SK-N-SH (cell line): ENCODE results near the gene TP53BP1. TPM values are rescaled to one million over a fixed set of nuclear protein-coding genes. Genes with fewer than 3 reads are reported as not detected.

Source experiments
- CTCF ChIA-PET: fragments of 300-600, 350-600 bp; formaldehyde crosslinking; extraction: SDS; loops from one replicate; lab custom pipeline; 2021; lab: Yijun Ruan, JAX
- POLR2A ChIA-PET: fragments of 350-600 bp; sonication (Branson Sonifier 250); formaldehyde crosslinking; extraction: SDS; loops from one replicate; lab custom pipeline; 2020; ENCODE audit warnings: antibody characterized with exemption, inconsistent platforms; lab: Yijun Ruan, JAX
- DNase-seq: peaks from one replicate; pipeline ENCODE4 v3.0.0; 2012
- H2AFZ ChIP-seq: fragments of 200-600 bp; sonication (generic); 2 replicates; pipeline ENCODE4 v1.8.1; 2016; ENCODE audit warnings: antibody characterized with exemption, mild to moderate bottlenecking, low read depth
- H3F3A ChIP-seq: fragments of 200-600 bp; sonication (generic); replicated peaks from 2 replicates; pipeline ENCODE3; 2016; ENCODE audit warnings: antibody characterized with exemption, mild to moderate bottlenecking; ENCODE audit not compliant: insufficient read depth
- H3K27ac ChIP-seq, 2 experiments: fragments of 200-500 bp in 1 of 2; fragments of 200-600 bp in 1 of 2; sonication (Bioruptor generic) in 1 of 2; sonication (generic), shearing (Covaris generic) in 1 of 2; 2 replicates each; pipeline versions ENCODE4 v1.5.1 to v1.6.1; 2014 to 2016; ENCODE audit warnings: low read depth in 2 of 2, inconsistent platforms in 1 of 2, low read length in 1 of 2, mild to moderate bottlenecking in 1 of 2, mixed read lengths in 1 of 2
- H3K27me3 ChIP-seq: fragments of 200-600 bp; sonication (generic), shearing (Covaris generic); 2 replicates; pipeline ENCODE4 v1.6.1; 2016; ENCODE audit warnings: mixed run types; ENCODE audit not compliant: insufficient read depth
- H3K36me3 ChIP-seq, 2 experiments: fragments of 200-500 bp in 1 of 2; fragments of 200-600 bp in 1 of 2; sonication (Bioruptor generic) in 1 of 2; sonication (generic) in 1 of 2; replicated peaks in 1 of 2; 2 replicates each; pipeline versions ENCODE3 to v1.5.1; 2014 to 2016; ENCODE audit warnings: low read length in 1 of 2, mild to moderate bottlenecking in 1 of 2; ENCODE audit not compliant: insufficient read depth in 2 of 2, control insufficient read depth in 1 of 2
- H3K4me1 ChIP-seq, 2 experiments: fragments of 200-500 bp in 1 of 2; fragments of 200-600 bp in 1 of 2; sonication (Bioruptor generic) in 1 of 2; sonication (generic), shearing (Covaris generic) in 1 of 2; 2 replicates each; pipeline versions ENCODE4 v1.5.1 to v1.6.1; 2014 to 2016; ENCODE audit warnings: low read depth in 1 of 2, low read length in 1 of 2, mixed run types in 1 of 2; ENCODE audit not compliant: insufficient read depth in 2 of 2, control insufficient read depth in 1 of 2
- H3K4me2 ChIP-seq: fragments of 200-600 bp; sonication (generic), shearing (Covaris generic); 2 replicates; pipeline ENCODE4 v1.6.1; 2017; ENCODE audit warnings: mixed run types
- H3K4me3 ChIP-seq, 2 experiments: fragments of 200-500 bp in 1 of 2; fragments of 200-600 bp in 1 of 2; sonication (Bioruptor generic) in 1 of 2; sonication (generic), shearing (Covaris generic) in 1 of 2; 2 replicates each; pipeline versions ENCODE4 v1.5.1 to v1.8.1; 2014 to 2016; ENCODE audit warnings: low read depth in 2 of 2, inconsistent platforms in 1 of 2, low read length in 1 of 2, mild to moderate bottlenecking in 1 of 2, mixed read lengths in 1 of 2, moderate library complexity in 1 of 2
- H3K79me2 ChIP-seq: fragments of 200-600 bp; sonication (generic); 2 replicates; pipeline ENCODE4 v1.8.1; 2017; ENCODE audit warnings: mild to moderate bottlenecking; ENCODE audit not compliant: insufficient read depth
- H3K9ac ChIP-seq: fragments of 200-600 bp; sonication (generic); 2 replicates; pipeline ENCODE4 v1.6.1; 2017; ENCODE audit warnings: mixed run types
- H3K9me2 ChIP-seq: fragments of 200-600 bp; sonication (generic); 2 replicates; pipeline ENCODE4 v1.6.1; 2017; ENCODE audit warnings: mixed run types
- H3K9me3 ChIP-seq: fragments of 200-600 bp; sonication (generic); 2 replicates; pipeline ENCODE4 v1.6.1; 2017; ENCODE audit warnings: mixed run types, mild to moderate bottlenecking, moderate library complexity
- H4K20me1 ChIP-seq: fragments of 200-600 bp; sonication (generic); 2 replicates; pipeline ENCODE4 v1.6.1; 2017; ENCODE audit warnings: mild to moderate bottlenecking, mixed run types; ENCODE audit not compliant: insufficient read depth
- EP300 ChIP-seq, 2 experiments: IDR thresholded peaks; 2 replicates each; pipeline versions ENCODE4 v1.4.0 to v1.6.1; 2012; ENCODE audit warnings: borderline replicate concordance in 1 of 2, low read depth in 1 of 2, low read length in 1 of 2
- IRF3 ChIP-seq: fragments of 150-350 bp; IDR thresholded peaks from 2 replicates; pipeline ENCODE4 v1.6.1; 2016; ENCODE audit warnings: mild to moderate bottlenecking, low read depth, low read length
- MEF2A ChIP-seq: IDR thresholded peaks from 2 replicates; pipeline ENCODE4 v1.4.0; 2012; ENCODE audit warnings: low read depth, borderline replicate concordance
- RAD21 ChIP-seq: IDR thresholded peaks from 2 replicates; pipeline ENCODE4 v1.6.1; 2012; ENCODE audit warnings: mild to moderate bottlenecking, low read length
- REST ChIP-seq: IDR thresholded peaks from 2 replicates; pipeline ENCODE4 v1.6.1; 2012; ENCODE audit warnings: mild to moderate bottlenecking, low read depth, low read length, moderate library complexity
- RFX5 ChIP-seq: IDR thresholded peaks from 2 replicates; pipeline ENCODE4 v1.6.1; 2012; ENCODE audit warnings: mild to moderate bottlenecking, improper control_type of control experiment, low read length
- RXRA ChIP-seq: IDR thresholded peaks from 2 replicates; pipeline ENCODE4 v1.4.0; 2012; ENCODE audit warnings: low read depth, mild to moderate bottlenecking, borderline replicate concordance
- SMC3 ChIP-seq: IDR thresholded peaks from 2 replicates; pipeline ENCODE4 v1.6.1; 2012; ENCODE audit warnings: low read depth, low read length, improper control_type of control experiment
- USF1 ChIP-seq: IDR thresholded peaks from 2 replicates; pipeline ENCODE4 v1.4.0; 2012; ENCODE audit warnings: low read depth, borderline replicate concordance
- WGBS: methylation state at CpG from one replicate; pipeline ENCODE4 v1.1.6; 2017; ENCODE audit warnings: low lambda C conversion rate; 5-methylcytosine and 5-hydroxymethylcytosine counted together
- polyA plus RNA-seq, 3 experiments: library from polyadenylated mRNA; depleted of rRNA; stranded (reverse); fragments of >200 nt; gene quantifications; 2 replicates each; pipeline ENCODE4 v1.2.3, GENCODE V29; 2012
- TF ChIP-seq, protein P1 (sequence below): IDR thresholded peaks from 2 replicates; pipeline ENCODE4 v1.4.0; 2012; ENCODE audit warnings: low read depth, borderline replicate concordance

Gene TP53BP1
- polyA plus RNA-seq, 1 of the 3 experiments (the other 2 are of a cell fraction) = 27.1 TPM

DNA sequence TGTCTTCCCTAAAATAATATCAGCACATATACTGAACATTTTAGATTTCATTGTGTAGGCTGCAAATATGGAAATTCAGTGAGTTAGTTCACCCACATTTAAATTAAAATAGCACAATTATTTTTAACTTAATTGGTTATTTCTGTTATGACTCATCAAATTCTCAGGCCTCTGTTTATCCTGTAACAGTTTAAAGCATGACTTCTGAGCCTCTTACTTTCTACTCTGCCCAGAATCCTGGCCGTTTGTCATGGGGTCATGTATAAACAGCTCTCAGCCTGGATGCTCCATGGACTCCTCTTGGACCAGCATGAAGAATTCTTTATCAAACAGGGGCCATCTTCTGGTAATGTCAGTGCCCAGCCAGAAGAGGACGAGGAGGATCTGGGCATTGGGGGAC, 109.9 kb downstream of the TP53BP1 start:
- Histone ChIP-seq H3K27ac (no peak overlapping the region), H3K9me2 (no peaks in the 10 kb centered on the region), H3K4me3 (no peak overlapping the region), H3F3A (peaks cover 6% of the 10 kb centered on the region), H3K4me1 (no peaks in the 10 kb centered on the region), H3K9ac (no peak overlapping the region), H3K4me2 (no peak overlapping the region), H3K27me3 (no peaks in the 10 kb centered on the region), H3K9me3 (no peaks in the 10 kb centered on the region), H2AFZ (no peak overlapping the region), H3K36me3 (peaks cover 43 to 60% of the 10 kb centered on the region in 2 experiments), H3K79me2 (no peaks in the 10 kb centered on the region; the same call in 1 of the 2 replicates), H4K20me1 (no peaks in the 10 kb centered on the region)
- 91% methylated on average over 2 of the region's 2 CpGs for WGBS
- no peak for DNase-seq
- CTCF ChIA-PET = no interaction called here
- POLR2A ChIA-PET = no interaction called here
- no peak for TF ChIP-seq MEF2A
- no peak for TF ChIP-seq EP300 (IDR thresholded peaks at IDR 0.05; ENCODE audit: borderline replicate concordance in 1 of 2, low read depth in 1 of 2, low read length in 1 of 2)
- no peak for TF ChIP-seq USF1
- TF ChIP-seq REST = no peak
- no peak for TF ChIP-seq RXRA
- TF ChIP-seq IRF3 = no peak
- TF ChIP-seq, protein P1, sequence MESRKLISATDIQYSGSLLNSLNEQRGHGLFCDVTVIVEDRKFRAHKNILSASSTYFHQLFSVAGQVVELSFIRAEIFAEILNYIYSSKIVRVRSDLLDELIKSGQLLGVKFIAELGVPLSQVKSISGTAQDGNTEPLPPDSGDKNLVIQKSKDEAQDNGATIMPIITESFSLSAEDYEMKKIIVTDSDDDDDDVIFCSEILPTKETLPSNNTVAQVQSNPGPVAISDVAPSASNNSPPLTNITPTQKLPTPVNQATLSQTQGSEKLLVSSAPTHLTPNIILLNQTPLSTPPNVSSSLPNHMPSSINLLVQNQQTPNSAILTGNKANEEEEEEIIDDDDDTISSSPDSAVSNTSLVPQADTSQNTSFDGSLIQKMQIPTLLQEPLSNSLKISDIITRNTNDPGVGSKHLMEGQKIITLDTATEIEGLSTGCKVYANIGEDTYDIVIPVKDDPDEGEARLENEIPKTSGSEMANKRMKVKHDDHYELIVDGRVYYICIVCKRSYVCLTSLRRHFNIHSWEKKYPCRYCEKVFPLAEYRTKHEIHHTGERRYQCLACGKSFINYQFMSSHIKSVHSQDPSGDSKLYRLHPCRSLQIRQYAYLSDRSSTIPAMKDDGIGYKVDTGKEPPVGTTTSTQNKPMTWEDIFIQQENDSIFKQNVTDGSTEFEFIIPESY = no peak
- no peak for TF ChIP-seq SMC3
- TF ChIP-seq RAD21 = no peak
- TF ChIP-seq RFX5 = no peak
